Sigmoid colon (tissue), 7 donors: Measurements from ENCODE around the gene GP1BA. TPM values are rescaled to one million over a fixed set of nuclear protein-coding genes. Genes with fewer than 3 reads are reported as not detected.

Experiments
- DNase-seq: peaks from one replicate; pipeline ENCODE4 v3.0.0-alpha.2; 2019
- H3K27ac ChIP-seq, 4 donors: fragments of 200-600 bp; sonication (generic); one replicate each; pipeline ENCODE4 v1.5.1; 2016 to 2019; ENCODE audit warnings: mild to moderate bottlenecking in 1 of 4
- H3K27me3 ChIP-seq, 3 donors: fragments of 200-600 bp; sonication (generic); one replicate each; pipeline ENCODE4 v1.5.1; 2019; ENCODE audit warnings: mild to moderate bottlenecking in 1 of 3
- H3K36me3 ChIP-seq, 4 donors: fragments of 200-600 bp; sonication (generic); one replicate each; pipeline ENCODE4 v1.5.1; 2016 to 2019
- H3K4me1 ChIP-seq, 4 donors: fragments of 200-600 bp; sonication (generic); one replicate each; pipeline ENCODE4 v1.5.1; 2017 to 2019
- H3K4me3 ChIP-seq, 4 donors: fragments of 200-600 bp; sonication (generic); one replicate each; pipeline ENCODE4 v1.5.1; 2017 to 2019; ENCODE audit warnings: mild to moderate bottlenecking in 2 of 4, moderate library complexity in 1 of 4
- H3K9me3 ChIP-seq, 4 donors: fragments of 200-600 bp in 3 of 4; sonication (generic) in 3 of 4; one replicate each; pipeline versions ENCODE4 v1.5.1 to v1.6.1; 2013 to 2019
- CTCF ChIP-seq, 4 experiments: fragments of 450-650 bp in 3 of 4; fragments of 200-600 bp in 1 of 4; IDR thresholded peaks; one replicate each; pipeline ENCODE4 v1.5.1; 2016 to 2019; ENCODE audit warnings: antibody characterized with exemption in 4 of 4, mild to moderate bottlenecking in 3 of 4, moderate library complexity in 2 of 4
- EP300 ChIP-seq, 4 donors: sonication (generic); formaldehyde crosslinking; IDR thresholded peaks; one replicate each; pipeline ENCODE4 v1.6.1; 2017; ENCODE audit warnings: antibody characterized with exemption in 4 of 4
- POLR2A ChIP-seq, 2 donors: fragments of 450-650 bp; IDR thresholded peaks; one replicate each; pipeline ENCODE4 v1.6.1; 2016; ENCODE audit warnings: antibody characterized with exemption in 2 of 2, mild to moderate bottlenecking in 2 of 2, moderate library complexity in 2 of 2
- POLR2AphosphoS5 ChIP-seq, 4 donors: sonication (generic); formaldehyde crosslinking; IDR thresholded peaks; one replicate each; pipeline ENCODE4 v1.6.1; 2017; ENCODE audit warnings: antibody characterized with exemption in 4 of 4
- WGBS, 2 donors: extraction: QIAGEN DNeasy Blood & Tissue Kit; methylation state at CpG; one replicate each; pipeline ENCODE4 v1.1.7; 2013; 5-methylcytosine and 5-hydroxymethylcytosine counted together
- intact Hi-C: fragments of 100-400 bp; cut with DNase I; formaldehyde crosslinking; loops from one replicate; pipeline ENCODE4 v1.15.1; 2023
- polyA plus RNA-seq, 3 donors: library from polyadenylated mRNA; stranded (reverse); fragments of 200-250 nt; gene quantifications; one replicate each; pipeline ENCODE4 v1.2.3, GENCODE V29; 2013
- total RNA-seq, 4 donors: library from RNA; depleted of rRNA; stranded (reverse); fragments of >200 nt; gene quantifications; one replicate each; pipeline ENCODE4 v1.1.0, GENCODE V29; 2016
- donor health status: healthy with polysubstance abuse.
- donor health status: Bipolar disorder and iron deficiency.
- donor health status: healthy.

GP1BA gene
- total and polyA plus RNA-seq, 7 donors, result 1.1 TPM; not detected in 6

DNA sequence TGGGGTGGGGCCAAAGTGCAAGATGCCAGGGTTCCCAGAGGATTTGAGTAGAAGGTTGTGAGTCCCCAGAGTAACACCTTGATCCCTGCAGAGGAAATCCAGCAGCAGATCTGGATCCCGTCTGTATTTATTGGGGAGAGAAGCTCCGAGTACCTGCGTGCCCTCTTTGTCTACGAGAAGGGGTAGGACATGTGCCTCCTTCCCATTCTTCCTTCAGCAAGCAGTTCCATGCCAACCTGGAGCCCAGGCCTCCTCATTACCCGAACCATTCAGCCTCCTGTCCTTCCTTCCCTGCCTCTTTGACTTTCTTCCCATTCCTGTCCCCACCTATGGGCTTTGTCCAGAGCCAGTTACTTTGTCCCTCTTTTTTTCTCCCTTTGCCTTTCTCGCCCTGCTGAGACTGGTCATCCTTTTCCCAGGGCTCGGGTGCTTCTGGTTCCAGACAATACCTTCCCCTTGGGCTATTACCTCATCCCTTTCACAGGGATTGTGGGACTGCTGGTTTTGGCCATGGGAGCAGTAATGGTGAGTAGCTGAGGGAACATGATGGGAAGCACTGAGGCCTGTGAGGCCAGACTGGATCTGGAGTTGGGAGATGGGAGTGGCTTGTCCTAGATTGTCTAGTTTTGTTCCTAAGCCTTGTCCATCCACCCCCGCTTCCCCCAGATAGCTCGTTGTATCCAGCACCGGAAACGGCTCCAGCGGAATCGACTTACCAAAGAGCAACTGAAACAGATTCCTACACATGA lies 10.9 kb downstream of the GP1BA start:
- no peak overlapping the region for H3K4me3 ChIP-seq
- no peak for DNase-seq
- TF ChIP-seq EP300 (IDR thresholded peaks at IDR 0.05), result no peak
- no peak for TF ChIP-seq POLR2A (IDR thresholded peaks at IDR 0.05)
- TF ChIP-seq CTCF (IDR thresholded peaks at IDR 0.05), result no peak
- TF ChIP-seq POLR2AphosphoS5 (IDR thresholded peaks at IDR 0.05), result no peak
- peaks cover 20 to 54% (median 36%) of the 10 kb centered on the region in 4 donors for H3K36me3 ChIP-seq
- H3K9me3 ChIP-seq, result no peaks in the 10 kb centered on the region
- no peaks in the 10 kb centered on the region for H3K27me3 ChIP-seq
- intact Hi-C loops, result no loop called here
- peaks cover 0 to 69% (median 60%) of the 10 kb centered on the region in 4 donors for H3K4me1 ChIP-seq
- whole genome bisulfite sequencing, 2 donors, result 80 to 85% methylated on average over 13 of the region's 13 CpGs
- peak overlapping the region; percentile 17 to 100 (median 99) for H3K27ac ChIP-seq

- no peak overlapping the region for H3K4me3 ChIP-seq
Measured at GRCh38 chr17:4944163-4944553, 12.1 kb downstream of the GP1BA start.

GRCh38 chr17:4944554-4945175 lies 12.6 kb downstream of the GP1BA start:
- Histone ChIP-seq H3K27me3 (no peaks in the 10 kb centered on the region), H3K4me3 (peak overlapping the region in 1 of 4 donors; percentile 96), H3K27ac (peak overlapping the region; percentile 98 to 100 (median 99)), H3K9me3 (no peaks in the 10 kb centered on the region), H3K4me1 (peaks cover 0 to 56% (median 47%) of the 10 kb centered on the region in 4 donors), H3K36me3 (peaks cover 16 to 48% (median 33%) of the 10 kb centered on the region in 4 donors)
- intact Hi-C loops, result no loop called here
- 44 to 59% methylated on average over 8 of the region's 8 CpGs for WGBS, 2 donors
- TF ChIP-seq EP300 (IDR thresholded peaks at IDR 0.05) (no peak), CTCF (IDR thresholded peaks at IDR 0.05) (no peak), POLR2AphosphoS5 (IDR thresholded peaks at IDR 0.05) (no peak), POLR2A (IDR thresholded peaks at IDR 0.05) (no peak)
- DNase-seq, result no peak

More at GRCh38 chr17:4944163-4944553, 12.1 kb downstream of the GP1BA start:
- Histone ChIP-seq H3K9me3 (no peaks in the 10 kb centered on the region), H3K4me1 (peaks cover 0 to 57% (median 48%) of the 10 kb centered on the region in 4 donors), H3K27me3 (no peaks in the 10 kb centered on the region), H3K27ac (peak overlapping the region; percentile 98 to 100 (median 99)), H3K36me3 (peaks cover 16 to 48% (median 33%) of the 10 kb centered on the region in 4 donors)
- 15 to 48% methylated on average over 3 of the region's 3 CpGs for WGBS, 2 donors
- TF ChIP-seq POLR2AphosphoS5 (IDR thresholded peaks at IDR 0.05) (peak in 1 of 4 donors; percentile 34), CTCF (IDR thresholded peaks at IDR 0.05) (no peak)
- no peak for DNase-seq
- intact Hi-C loops, result no loop called here

- TF ChIP-seq POLR2AphosphoS5 (IDR thresholded peaks at IDR 0.05) (peak; percentile 27 to 54 (median 44)), POLR2A (IDR thresholded peaks at IDR 0.05) (no peak)
- H3K4me3 ChIP-seq, result peak overlapping the region in 3 of 4 donors; percentile 80 to 99 (median 96)
- H3K27me3 ChIP-seq, result no peaks in the 10 kb centered on the region
- H3K27ac ChIP-seq, result peak overlapping the region; percentile 98 to 100 (median 99)
- intact Hi-C loops, result no loop called here
- peaks cover 16 to 48% (median 33%) of the 10 kb centered on the region in 4 donors for H3K36me3 ChIP-seq
- H3K9me3 ChIP-seq, result no peaks in the 10 kb centered on the region
- 33 to 44% methylated on average over 7 of the region's 7 CpGs for WGBS, 2 donors
- peak; percentile 93 for DNase-seq
- peaks cover 0 to 63% (median 50%) of the 10 kb centered on the region in 4 donors for H3K4me1 ChIP-seq
Measured at GRCh38 chr17:4945176-4945943, 13.3 kb downstream of the GP1BA start.

DNA sequence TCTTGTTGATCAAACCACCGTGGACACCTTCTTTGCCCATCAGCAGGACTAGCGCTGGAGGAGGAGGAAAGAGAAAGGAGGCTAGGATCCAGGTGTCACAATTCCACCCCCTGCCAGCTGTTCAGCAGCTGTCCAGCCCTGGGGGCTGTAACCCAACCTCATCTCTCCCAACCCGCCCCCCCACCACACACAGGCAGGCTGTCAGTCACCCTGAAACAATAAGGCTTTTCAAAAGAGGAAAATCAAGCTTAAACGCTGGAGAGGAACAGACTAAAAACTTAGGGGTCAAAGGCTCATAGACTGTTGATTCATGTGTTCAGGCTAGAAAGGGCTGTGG lies 13.8 kb downstream of the GP1BA start:
- no peak for DNase-seq
- H3K4me1 ChIP-seq, result peaks cover 0 to 65% (median 54%) of the 10 kb centered on the region in 4 donors
- peaks cover 16 to 48% (median 33%) of the 10 kb centered on the region in 4 donors for H3K36me3 ChIP-seq
- peak overlapping the region; percentile 98 to 100 (median 99) for H3K27ac ChIP-seq
- no peaks in the 10 kb centered on the region for H3K9me3 ChIP-seq
- no peaks in the 10 kb centered on the region for H3K27me3 ChIP-seq
- intact Hi-C loops, result no loop called here
- H3K4me3 ChIP-seq, result peak overlapping the region in 3 of 4 donors; percentile 80 to 99 (median 96)
- TF ChIP-seq CTCF (IDR thresholded peaks at IDR 0.05), result no peak
- TF ChIP-seq POLR2A (IDR thresholded peaks at IDR 0.05), result no peak
- TF ChIP-seq POLR2AphosphoS5 (IDR thresholded peaks at IDR 0.05), result no peak
- TF ChIP-seq EP300 (IDR thresholded peaks at IDR 0.05), result no peak
- 15 to 30% methylated on average over 4 of the region's 4 CpGs for WGBS, 2 donors
